COR-L47 (cell line): ENCODE measurements around the gene EPHB3.
"Not testable (repeated sequence)": the region's sequence is repeated elsewhere in the genome, so short reads cannot be mapped to it uniquely, and the experiment has no call there.

Source experiments
- DNase-seq: peaks from one replicate; lab custom pipeline; 2025; lab: John Stamatoyannopoulos, UW

Gene EPHB3

GRCh38 chr3:184600685-184601377 lies 39.2 kb downstream of the EPHB3 start:
- DNase-seq = no peak

DNA sequence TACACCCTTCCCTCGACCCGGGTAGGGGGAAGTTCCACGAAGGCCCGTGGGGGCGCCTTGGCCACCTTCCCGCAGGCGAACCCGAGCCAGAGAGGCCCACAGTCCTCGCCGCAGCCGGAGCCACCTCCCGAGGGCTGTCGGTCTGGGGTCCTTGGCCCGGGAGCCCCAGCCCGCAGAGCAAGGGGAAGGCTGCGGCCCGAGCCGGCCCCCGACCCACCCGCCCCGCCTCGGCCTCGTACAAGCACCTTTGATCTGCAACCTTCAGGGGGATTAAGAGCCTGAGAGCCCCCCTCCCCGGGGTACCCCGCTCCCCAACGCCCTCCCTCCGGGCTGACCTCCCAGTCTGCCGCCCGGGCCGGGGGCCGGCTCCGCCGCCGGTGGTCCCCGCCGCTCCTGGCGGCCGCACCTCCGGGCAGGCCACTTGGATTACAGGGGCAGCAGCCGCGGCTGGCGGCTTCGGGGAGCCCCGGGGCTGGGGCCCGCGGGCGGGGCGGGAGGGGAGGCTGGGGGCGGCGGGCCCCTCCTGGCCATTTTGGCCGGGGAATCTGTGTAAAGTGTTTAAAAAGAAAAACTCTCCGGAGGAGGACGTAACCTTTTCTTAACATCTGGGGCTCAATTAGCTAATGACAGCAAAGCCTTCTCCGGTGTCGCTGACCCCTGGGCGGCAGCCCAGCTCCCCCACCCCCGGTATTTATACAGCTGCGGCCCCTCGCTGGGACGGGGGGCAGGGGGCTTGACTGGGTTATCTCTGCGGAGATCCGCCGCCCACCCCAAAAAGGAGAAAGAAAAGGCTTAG lies 40.2 kb downstream of the EPHB3 start:
- no peak for DNase-seq

DNA sequence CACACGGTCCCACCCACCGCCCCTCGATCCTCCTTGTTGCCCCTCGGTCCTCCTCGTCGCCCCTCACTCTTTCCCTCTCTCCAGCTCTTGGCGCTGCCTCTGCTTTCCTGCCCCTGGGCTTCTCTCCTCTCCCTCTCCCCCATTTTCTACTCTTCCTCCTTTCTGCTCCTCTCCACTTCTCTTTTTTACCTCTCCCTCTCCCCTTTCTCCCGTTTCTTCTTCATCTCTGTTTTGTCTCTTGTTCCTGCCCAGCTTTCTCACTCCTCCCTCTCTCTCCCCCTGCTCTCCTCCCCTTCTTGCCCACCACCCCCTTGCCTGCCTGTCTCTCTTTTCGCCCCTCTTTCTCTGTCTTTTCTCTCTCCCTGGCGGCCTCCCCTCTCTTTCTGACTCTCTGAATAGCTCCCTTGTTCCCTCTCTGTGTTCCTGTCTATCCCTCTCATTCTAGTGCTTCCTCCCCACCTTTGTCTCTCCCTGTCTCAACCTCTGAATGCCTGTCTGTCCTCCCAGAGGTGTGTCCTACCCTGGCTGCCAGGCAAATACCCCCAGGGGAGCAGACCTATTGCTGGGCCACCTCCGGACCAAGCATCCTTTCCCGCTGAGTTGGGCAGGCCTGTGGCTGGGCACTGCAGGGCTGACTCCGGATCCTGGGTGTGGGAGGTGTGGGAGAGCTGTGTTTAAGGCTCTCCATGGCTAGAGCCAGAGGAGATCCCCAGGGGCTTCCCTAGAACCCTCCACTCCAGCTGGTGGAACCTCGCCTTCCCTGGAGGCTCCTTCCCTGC lies 41.0 kb downstream of the EPHB3 start:
- peak; percentile 48 for DNase-seq

- no peak for DNase-seq
Measured at GRCh38 chr3:184603151-184604030, 41.8 kb downstream of the EPHB3 start.

GRCh38 chr3:184604039-184604601 lies 42.5 kb downstream of the EPHB3 start:
- DNase-seq = no peak

DNA sequence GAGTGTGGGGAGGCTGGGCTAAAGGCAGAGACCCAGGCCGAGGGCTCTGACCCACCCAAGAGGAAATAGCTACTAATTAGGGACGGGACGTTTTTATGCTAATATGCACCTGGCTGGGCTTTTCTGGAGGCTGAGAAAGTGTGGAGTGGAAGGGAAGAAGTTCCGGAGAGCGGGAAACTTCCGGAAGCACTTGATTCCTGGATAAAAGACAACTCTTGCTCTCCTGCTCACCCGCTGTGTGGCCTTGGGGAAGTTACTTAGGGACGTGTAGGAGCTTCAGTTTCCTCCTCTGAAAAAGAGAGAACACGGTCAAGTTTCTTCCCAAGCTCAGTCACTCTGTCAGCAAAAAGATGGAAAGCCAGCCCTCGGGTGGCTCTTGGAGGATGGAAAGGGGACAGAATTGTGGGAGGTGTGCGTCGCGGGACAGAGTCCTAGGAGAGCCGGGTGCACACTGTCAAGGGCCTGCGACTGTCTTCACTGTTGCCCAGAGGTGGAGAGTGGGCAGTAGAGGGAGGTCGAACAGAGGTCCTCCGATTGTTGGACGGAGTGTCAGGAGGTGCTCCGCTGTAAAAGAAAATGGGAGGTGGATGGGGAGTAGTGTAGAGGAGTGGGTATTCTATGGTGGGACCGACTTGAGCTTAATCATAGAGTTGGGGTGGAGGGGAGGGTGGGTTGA lies 43.2 kb downstream of the EPHB3 start:
- DNase-seq = no peak

DNA sequence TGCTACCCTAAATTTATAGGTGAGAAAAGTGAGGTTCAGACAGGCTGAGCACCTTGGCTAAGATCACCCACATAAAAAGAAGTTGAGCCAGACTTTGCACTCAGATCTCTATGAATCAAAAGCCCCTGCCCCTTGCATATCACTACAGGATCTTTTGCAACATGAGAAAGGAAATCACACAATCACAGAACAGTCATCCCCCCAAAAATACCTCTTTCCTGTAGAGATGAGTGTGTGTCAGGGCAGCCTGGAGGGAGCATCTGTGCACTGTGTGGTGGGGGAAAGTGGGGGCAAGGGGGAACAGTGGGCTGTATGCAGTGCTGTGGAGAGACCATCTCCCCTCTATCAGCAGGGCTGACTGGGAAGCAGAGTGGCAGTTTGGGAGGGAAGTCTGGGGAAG lies 46.6 kb downstream of the EPHB3 start:
- DNase-seq = no peak

- DNase-seq = no peak
Measured at GRCh38 chr3:184609476-184610244, 48.1 kb downstream of the EPHB3 start.

GRCh38 chr3:184610245-184610871 lies 48.8 kb downstream of the EPHB3 start:
- no peak for DNase-seq

- no peak for DNase-seq
Measured at GRCh38 chr3:184611607-184612281, 50.2 kb downstream of the EPHB3 start.

- no peak for DNase-seq
Measured at GRCh38 chr3:184615396-184615795, 53.8 kb downstream of the EPHB3 start.

DNA sequence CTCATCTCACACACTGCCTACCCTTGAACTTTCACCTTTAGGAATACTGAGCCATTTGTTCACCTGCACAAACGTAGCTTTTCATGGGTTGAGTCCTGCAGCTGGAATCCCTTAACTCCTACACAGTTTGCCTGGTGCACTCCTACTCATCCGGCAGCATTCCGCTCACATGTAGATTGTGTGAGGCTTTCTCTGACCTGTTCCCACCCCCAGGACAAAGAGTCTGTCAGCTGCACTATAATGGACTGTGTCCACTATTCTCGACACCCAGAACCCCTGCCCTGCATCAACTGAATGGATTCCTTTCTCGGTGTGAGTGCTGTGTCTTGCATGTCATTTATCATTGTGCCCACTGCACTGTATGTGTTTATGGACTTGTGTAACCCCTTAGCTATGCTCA lies 54.9 kb downstream of the EPHB3 start:
- DNase-seq = no peak

GRCh38 chr3:184617306-184617705 lies 55.7 kb downstream of the EPHB3 start:
- DNase-seq = not testable (repeated sequence)

GRCh38 chr3:184618811-184619210 lies 57.2 kb downstream of the EPHB3 start:
- no peak for DNase-seq

DNA sequence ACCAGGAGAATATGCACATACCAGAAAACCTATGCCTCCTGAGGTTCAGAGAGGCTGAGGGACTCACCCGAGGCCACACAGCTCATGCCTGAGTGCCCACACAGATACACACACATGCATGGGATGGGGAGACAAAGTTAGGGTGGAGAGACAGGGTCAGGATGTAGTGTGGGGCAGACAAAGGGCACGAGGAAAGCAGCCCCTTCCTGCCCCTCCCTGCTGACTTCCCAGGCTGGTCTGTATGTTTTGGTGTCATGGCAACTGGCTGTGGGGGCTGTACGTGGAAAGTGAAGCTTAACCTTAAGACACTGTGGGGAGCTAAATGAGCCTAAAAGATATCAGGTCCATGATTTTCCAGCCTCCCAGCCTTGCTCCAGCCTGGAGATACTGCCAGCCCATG lies 57.8 kb downstream of the EPHB3 start:
- no peak for DNase-seq

DNA sequence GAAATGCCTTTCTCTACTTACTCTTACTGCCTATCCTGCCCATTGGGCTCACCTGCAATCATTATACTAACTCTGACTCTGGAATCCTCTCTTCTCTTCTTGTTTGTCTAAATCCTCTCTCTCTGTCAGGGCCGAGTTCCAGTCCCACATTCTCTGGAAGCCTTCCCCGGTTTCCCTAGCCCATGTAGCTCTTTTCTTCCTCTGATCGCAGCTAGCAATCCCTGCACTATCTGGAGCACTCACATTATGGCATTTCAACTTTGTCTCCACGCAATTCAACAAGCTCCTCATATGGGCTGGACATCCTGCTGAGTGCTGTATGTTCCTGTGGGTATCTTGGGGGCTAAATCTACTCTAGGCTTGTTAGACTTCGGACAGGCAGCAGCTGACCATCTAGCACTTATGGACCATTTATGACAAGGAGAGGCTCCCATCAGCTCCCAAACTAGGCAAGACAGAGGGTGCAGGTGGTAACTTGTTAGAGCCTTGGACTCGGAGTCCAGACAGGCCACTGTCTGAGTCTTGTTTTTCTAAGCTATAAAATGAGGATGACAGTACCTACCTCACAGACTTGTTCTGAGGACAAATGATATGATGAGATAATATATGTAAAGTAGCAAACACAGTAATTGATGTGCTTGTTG lies 58.3 kb downstream of the EPHB3 start:
- no peak for DNase-seq

DNA sequence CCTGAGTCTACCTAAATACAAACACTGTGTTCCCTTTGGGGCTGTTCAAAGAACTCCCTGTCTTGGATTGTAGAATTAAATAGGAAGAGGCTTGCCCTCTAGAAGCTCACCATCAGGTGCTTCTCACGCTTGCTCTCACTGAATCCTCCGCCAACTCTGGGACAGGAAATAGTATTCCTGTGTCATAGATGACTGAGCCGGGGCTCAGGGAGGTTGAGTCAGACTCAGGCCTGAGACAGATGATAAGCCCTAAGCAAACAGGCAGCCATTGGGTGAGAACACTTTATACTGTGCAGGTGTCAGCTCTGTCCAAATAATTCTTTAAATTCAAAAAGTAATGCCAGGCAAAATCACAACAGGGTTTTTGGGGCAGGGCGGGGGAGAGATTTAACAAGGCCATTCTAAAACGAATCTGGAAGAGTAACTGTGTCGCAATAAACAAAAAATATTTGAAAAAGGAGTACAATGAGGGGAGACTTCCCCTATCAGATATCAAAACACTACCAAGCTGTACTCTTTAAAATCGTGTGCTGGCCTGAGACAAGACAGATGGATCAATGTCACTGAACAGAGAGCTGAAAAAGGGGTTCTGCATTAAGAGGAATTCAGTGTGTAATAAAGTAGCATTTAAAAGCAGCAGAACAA lies 59.0 kb downstream of the EPHB3 start:
- no peak for DNase-seq

- DNase-seq = not testable (repeated sequence)
Measured at GRCh38 chr3:184622156-184622555, 60.6 kb downstream of the EPHB3 start.
